HG02885 (cell line): ENCODE measurements around the gene TEX19.
"Not testable (repeated sequence)": the region's sequence is repeated elsewhere in the genome, so short reads cannot be mapped to it uniquely, and the experiment has no call there.

Source experiments
- ATAC-seq: cut with Tn5 transposase; IDR thresholded peaks from one replicate; pipeline ENCODE4 v1.9.1; 2021; ENCODE audit warnings: mild to moderate bottlenecking; ENCODE audit not compliant: unreplicated experiment, poor library complexity

TEX19 gene

GRCh38 chr17:82373072-82373452 is 14.0 kb downstream of the TEX19 start:
- ATAC-seq = not testable (repeated sequence)

GRCh38 chr17:82373731-82374625 is 14.9 kb downstream of the TEX19 start:
- no peak for ATAC-seq

- no peak for ATAC-seq
Observed at GRCh38 chr17:82374626-82375331, 15.7 kb downstream of the TEX19 start.

GRCh38 chr17:82375359-82376041 is 16.5 kb downstream of the TEX19 start:
- ATAC-seq = no peak

GRCh38 chr17:82376042-82376730 is 17.1 kb downstream of the TEX19 start:
- ATAC-seq = no peak

GRCh38 chr17:82377294-82377693 is 18.2 kb downstream of the TEX19 start:
- not testable (repeated sequence) for ATAC-seq

- ATAC-seq = no peak
Observed at GRCh38 chr17:82377924-82378740, 19.1 kb downstream of the TEX19 start.

GRCh38 chr17:82378741-82379021 is 19.6 kb downstream of the TEX19 start:
- ATAC-seq = no peak

GRCh38 chr17:82380860-82381702 is 22.0 kb downstream of the TEX19 start:
- ATAC-seq = no peak

- ATAC-seq = not testable (repeated sequence)
Observed at GRCh38 chr17:82381703-82382009, 22.6 kb downstream of the TEX19 start.

GRCh38 chr17:82382220-82382932 is 23.3 kb downstream of the TEX19 start:
- ATAC-seq = not testable (repeated sequence)

GRCh38 chr17:82382933-82383255 is 23.8 kb downstream of the TEX19 start:
- no peak for ATAC-seq

GRCh38 chr17:82383411-82383810 is 24.4 kb downstream of the TEX19 start:
- no peak for ATAC-seq

- ATAC-seq = no peak
Observed at GRCh38 chr17:82384051-82384729, 25.1 kb downstream of the TEX19 start.

GRCh38 chr17:82384730-82385481 is 25.9 kb downstream of the TEX19 start:
- ATAC-seq = no peak

GRCh38 chr17:82385559-82386254 is 26.7 kb downstream of the TEX19 start:
- ATAC-seq = no peak
